GM18858 (cell line): ENCODE data around the gene CHD6.

Source experiments
- ATAC-seq: cut with Tn5 transposase; IDR thresholded peaks from one replicate; pipeline ENCODE4 v1.9.1; 2021; ENCODE audit not compliant: unreplicated experiment

Gene CHD6

DNA sequence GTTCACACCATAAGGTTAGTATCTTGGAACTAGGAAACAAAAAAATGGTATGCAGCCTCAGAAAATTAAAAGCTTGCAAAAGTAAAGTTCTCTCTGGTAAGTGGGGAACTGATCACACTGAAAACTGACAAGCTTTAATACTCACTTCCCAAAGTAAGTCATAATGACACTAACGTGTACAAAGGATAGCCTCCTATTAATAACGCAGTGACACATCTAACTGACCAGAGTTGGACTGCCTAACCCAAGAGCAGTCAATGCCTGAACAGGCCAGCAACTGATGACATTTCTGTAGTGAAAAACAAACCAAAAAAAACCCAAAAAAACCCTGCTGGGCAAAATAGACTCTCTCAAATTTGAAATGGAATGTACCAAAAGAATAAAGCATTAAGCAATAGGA, 30.7 kb downstream of the CHD6 start:
- no peak for ATAC-seq

DNA sequence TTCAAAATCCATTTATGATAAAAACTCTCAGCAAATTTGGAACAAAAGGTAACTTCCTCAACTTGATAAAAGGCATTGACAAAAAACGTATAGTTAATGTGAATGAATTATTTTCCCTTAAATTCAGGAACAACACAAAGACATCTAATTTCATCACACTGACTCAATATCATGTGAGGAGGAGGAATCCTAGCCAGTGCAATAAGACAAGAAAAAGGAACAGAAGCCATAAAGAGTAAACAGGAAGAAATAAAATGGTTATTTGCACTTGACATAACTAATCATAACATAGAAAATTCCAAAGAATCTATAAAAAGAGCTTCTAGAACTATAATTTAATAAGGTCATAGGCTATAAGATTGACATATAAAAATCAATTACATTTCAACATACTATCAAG, 31.4 kb downstream of the CHD6 start:
- ATAC-seq = no peak

- ATAC-seq = no peak
Observed at GRCh38 chr20:41580350-41580749, 37.8 kb downstream of the CHD6 start.

DNA sequence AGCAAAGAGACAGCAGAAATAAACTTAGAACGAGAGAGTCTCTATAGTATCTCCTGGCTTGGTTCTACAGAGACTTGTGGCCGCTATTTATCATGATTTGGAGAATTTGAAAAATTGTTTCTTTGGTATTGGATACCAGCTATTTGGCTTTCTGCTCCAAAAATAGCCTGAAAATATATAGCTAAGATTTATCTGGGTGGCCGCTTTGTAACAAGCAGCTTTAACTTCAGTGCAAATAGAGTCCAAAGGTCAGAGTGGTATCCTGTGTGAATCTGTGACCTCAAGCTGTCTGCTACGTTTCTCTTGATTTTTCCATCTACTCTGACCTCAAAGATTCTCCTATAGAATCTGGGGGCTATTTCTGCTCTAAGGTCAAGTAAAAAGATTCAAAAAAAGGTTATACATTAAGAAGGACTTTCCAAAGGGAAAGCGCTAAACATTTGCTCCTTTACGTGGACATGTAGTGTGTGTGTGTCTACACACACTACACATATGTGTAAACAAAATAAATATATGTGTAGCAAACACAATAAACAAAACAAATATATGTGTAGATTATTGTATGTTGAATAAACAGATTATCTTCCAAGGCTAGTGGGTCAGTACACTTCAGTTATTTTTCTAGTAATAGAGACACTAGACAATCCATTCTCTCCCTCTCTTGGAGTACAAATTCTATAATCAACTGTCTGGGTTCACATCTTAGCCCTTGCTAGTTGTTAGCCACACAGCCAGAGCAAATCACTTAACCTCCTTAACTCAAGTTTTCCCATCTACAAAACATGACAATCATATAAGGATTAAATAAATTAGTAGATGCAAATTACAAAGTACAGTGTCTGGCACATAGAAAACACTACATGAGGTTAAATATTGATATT, 40.8 kb downstream of the CHD6 start:
- ATAC-seq = no peak

DNA sequence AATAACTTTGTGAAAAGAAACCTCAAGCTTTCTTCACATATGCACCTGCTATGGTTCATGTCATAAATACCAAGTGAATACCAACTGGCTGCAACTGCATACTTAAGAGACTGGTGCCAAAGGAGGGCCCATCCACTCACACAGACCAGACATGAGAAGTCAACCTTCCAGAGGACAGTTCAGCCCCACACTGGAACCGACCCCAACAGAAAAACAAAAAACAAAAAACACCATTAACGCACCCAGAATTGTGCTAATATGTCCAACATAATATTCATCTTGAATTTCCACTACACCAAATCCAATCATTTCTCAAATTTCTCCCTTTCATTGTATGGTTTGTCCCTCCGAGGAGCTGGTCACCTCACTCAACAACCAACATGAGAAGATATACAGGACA, 42.8 kb downstream of the CHD6 start:
- ATAC-seq = no peak

GRCh38 chr20:41574802-41575389, 43.3 kb downstream of the CHD6 start:
- ATAC-seq = no peak

DNA sequence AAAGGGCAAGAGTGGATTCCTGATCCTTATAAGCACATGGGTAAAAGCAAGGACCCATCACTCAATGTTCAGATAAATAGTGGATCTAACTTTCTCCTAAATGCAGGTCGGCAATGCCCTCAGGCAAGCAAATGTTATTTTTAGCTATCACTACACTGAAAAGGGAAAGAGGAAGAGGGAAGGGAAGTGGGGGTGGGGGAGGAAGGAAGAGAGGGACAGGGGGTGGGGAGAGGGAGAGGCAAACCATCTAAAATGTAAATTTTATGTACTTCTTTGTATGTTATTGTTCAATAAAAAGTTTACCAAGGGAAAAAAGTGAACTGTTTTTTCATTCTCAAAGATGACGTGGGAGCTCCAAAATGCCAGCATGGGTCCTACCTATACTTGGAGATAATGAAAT, 44.2 kb downstream of the CHD6 start:
- no peak for ATAC-seq

- ATAC-seq = no peak
Observed at GRCh38 chr20:41572010-41572572, 46.1 kb downstream of the CHD6 start.

DNA sequence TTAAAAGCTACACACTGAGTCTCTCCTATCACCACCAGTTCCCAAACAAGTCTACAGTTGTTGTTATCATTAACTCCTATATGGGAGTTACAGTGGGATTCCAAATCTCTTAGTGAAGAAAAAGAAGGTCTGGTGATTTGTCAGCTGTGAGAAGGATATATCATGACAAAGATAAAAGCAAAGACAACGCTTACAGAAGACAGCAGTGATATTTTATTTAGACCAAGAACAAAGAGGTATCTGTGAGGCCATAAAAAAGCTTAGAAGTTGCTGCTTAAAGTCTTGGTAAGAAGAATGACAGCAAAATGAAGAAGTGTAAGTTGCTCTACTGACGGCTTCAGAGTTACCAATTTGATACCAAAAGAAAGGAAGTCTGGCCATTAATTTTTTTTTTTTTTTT, 47.2 kb downstream of the CHD6 start:
- ATAC-seq = no peak

GRCh38 chr20:41570557-41570956, 47.6 kb downstream of the CHD6 start:
- no peak for ATAC-seq

- ATAC-seq = no peak
Observed at GRCh38 chr20:41567615-41568014, 50.6 kb downstream of the CHD6 start.

DNA sequence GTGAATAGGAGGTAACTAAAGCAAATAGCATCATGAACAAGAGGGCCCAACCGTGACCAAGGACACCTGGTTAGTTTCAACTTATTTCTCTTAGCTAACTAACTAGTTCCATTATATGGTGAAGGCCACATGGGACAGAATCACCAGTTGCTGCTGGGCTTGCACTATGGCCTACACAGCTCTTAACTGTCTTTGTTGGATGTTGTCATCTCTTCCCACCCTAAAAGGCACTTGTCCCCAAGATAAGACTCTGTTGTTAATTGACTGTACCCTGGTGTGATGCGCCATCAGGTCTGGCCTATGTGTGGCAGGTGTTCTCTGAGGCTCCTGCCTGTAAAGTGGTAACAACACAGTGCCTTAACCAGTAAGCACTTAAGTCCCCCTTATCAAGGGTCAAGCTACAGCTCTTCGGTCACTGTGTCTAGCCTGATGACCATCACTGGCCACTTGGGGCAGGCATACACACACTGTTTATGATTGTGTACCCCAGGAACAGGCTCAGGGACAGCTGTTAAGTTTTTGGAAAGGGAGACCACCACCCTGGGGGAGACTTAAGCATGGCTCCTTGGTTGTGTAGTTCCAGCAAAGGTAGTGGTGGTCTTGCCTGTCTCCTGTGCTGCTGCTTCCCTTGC, 51.2 kb downstream of the CHD6 start:
- ATAC-seq = no peak

DNA sequence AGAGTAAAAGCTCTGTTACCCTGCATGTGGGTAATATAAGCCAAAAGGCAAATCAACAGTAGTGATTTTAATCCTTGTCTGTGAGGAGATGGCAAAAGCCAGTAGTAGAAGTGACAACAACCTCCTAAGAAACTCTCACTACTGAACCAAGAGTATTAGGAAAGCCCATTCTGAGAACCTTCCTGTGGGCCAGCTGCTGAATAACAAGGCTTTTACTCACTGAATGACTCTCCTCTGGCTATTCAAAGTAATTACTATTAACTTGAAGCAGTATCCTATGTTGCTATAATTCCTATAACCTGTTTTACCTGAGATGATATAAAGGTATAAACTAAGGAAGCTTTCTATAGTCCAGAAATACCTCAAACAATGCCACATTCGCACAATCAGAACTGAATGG, 55.1 kb downstream of the CHD6 start:
- no peak for ATAC-seq

- no peak for ATAC-seq
Observed at GRCh38 chr20:41560970-41561369, 57.2 kb downstream of the CHD6 start.

DNA sequence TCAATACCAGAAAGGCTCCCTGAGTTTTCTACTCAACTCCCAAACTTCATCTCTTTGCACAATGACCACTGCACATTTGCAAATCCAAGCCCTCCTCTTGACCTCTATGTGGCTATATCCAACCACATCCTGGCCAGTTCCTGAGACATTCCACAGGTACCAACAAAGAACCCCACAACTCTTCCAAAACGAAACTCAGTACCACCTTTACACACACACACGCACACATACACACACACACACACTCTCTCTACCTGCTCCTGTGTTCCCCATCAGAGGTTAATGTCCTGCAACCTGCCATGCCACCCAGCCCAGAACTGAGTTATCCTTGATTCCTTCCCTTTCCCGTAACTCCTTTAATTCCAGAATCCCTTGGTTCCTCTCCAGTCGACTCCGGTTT, 58.5 kb downstream of the CHD6 start:
- no peak for ATAC-seq

DNA sequence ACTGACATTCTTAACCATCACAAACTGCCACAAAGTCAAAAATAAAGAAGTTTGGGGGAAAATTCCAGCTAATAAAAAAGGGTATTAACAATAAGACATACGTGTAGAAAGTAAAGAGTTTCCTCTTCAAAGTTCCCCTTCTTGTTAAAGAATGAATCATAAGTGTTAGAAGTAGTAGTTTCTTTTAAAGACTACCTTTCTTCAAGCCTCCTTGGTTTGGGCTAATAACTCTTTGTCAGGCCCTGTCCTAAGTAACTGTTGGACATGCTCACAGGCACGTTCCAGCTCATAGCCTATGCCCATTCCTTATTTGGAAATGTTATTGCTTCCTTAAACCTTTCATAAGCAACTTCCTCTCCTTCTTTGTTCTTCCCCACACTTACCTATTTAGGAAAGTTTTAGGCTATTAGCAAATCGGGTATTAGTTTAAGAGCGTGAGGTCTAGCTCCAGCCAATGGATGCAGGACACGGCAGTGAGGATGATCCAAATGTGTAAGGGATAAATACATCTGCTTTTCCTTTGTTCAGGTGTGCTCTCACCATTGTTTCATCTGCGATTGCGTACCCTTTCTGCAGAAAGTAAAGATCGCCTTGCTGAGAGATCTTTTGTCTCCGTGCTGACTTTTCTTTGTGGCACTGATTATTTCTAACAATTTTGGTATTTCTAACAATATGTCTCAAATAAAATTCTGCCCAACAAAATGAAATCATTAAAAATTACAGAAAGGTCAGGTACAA, 64.9 kb downstream of the CHD6 start:
- no peak for ATAC-seq

DNA sequence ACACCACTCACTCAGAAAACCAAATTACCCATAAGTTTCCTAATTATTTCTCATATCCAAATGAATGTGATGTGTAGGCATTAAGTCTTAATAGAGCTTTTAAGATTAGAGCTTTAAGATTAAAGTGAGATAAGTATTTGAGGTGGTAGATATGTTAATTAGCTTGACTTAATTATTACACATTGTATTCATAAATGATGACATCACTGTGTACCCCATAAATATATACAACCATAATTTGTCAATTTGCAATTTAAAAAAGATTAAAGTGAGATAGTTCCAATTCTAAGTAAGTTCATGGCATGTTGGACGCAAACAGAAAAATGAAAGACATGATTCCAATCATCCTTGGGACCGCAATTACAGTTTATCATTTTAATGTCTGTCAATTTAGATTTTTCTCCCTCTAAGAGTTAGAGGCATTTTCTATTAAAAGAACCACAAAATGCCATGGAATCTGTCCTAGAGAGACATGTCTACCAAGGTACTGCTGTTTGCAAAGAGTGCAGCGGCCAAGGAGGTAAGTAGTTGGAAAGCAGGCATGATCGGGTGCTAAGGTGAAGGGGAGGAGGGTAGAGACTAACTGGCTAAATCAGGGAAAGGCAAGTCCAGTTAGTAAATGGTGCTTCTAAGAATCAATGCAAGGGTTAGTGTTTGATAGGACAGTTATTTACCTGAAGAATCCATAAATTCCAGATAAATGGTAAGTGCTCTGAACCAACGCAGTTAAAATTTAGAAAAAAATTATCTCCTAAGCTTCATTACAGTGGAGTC, 65.7 kb downstream of the CHD6 start:
- ATAC-seq = no peak

GRCh38 chr20:41551011-41551705, 67.0 kb downstream of the CHD6 start:
- ATAC-seq = no peak

- no peak for ATAC-seq
Observed at GRCh38 chr20:41547221-41547620, 71.0 kb downstream of the CHD6 start.

GRCh38 chr20:41546535-41546934, 71.6 kb downstream of the CHD6 start:
- ATAC-seq = no peak
